ENCODE measurements around the gene DIAPH2.

DIAPH2 gene

GRCh38 chrX:97369947-97370346 is 685.3 kb downstream of the DIAPH2 start:
- no peak for DNase-seq
- no peak for TF ChIP-seq CTCF (IDR thresholded peaks at IDR 0.05; ENCODE audit: low read length)
- TF ChIP-seq EZH2 (optimal IDR thresholded peaks at IDR 0.05; ENCODE audit: low read depth, low read length), result no peak
- no peak for TF ChIP-seq EZH2phosphoT487 (IDR thresholded peaks at IDR 0.05; ENCODE audit: low read length)
- Histone ChIP-seq H3K27me3 (replicated peaks; ENCODE audit: insufficient read depth, low read length) (no peaks in the 10 kb centered on the region), H3K4me3 (ENCODE audit: low read length) (no peak overlapping the region), H3K9ac (ENCODE audit: low read length) (no peak overlapping the region), H2AFZ (ENCODE audit: low read length) (no peak overlapping the region), H3K9me2 (replicated peaks; ENCODE audit: insufficient read depth, low read length) (no peaks in the 10 kb centered on the region), H3K36me3 (replicated peaks; ENCODE audit: insufficient read depth, low read length) (no peaks in the 10 kb centered on the region), H3K9me3 (replicated peaks; ENCODE audit: insufficient read depth, low read length) (no peaks in the 10 kb centered on the region), H3K27ac (ENCODE audit: low read length) (no peak overlapping the region), H3K4me1 (ENCODE audit: low read length) (no peaks in the 10 kb centered on the region), H3K79me2 (ENCODE audit: low read length) (no peaks in the 10 kb centered on the region), H4K20me1 (ENCODE audit: insufficient read depth, low read length) (no peaks in the 10 kb centered on the region), H3F3A (ENCODE audit: insufficient read depth, low read length) (no peaks in the 10 kb centered on the region), H3K4me2 (ENCODE audit: low read depth, low read length) (no peak overlapping the region)

- Histone ChIP-seq H3K27ac (ENCODE audit: low read length) (no peak overlapping the region), H3K4me3 (ENCODE audit: low read length) (no peak overlapping the region), H3K9me2 (replicated peaks; ENCODE audit: insufficient read depth, low read length) (no peaks in the 10 kb centered on the region), H3K79me2 (ENCODE audit: low read length) (no peaks in the 10 kb centered on the region), H4K20me1 (ENCODE audit: insufficient read depth, low read length) (no peaks in the 10 kb centered on the region), H3K4me2 (ENCODE audit: low read depth, low read length) (no peak overlapping the region), H3K4me1 (ENCODE audit: low read length) (no peaks in the 10 kb centered on the region), H3K36me3 (replicated peaks; ENCODE audit: insufficient read depth, low read length) (no peaks in the 10 kb centered on the region), H3K9me3 (replicated peaks; ENCODE audit: insufficient read depth, low read length) (no peaks in the 10 kb centered on the region), H2AFZ (ENCODE audit: low read length) (no peak overlapping the region), H3K27me3 (replicated peaks; ENCODE audit: insufficient read depth, low read length) (no peaks in the 10 kb centered on the region), H3K9ac (ENCODE audit: low read length) (no peak overlapping the region), H3F3A (ENCODE audit: insufficient read depth, low read length) (no peaks in the 10 kb centered on the region)
- no peak for DNase-seq
- TF ChIP-seq EZH2phosphoT487 (IDR thresholded peaks at IDR 0.05; ENCODE audit: low read length) (no peak), CTCF (IDR thresholded peaks at IDR 0.05; ENCODE audit: low read length) (no peak), EZH2 (optimal IDR thresholded peaks at IDR 0.05; ENCODE audit: low read depth, low read length) (no peak)
These were observed 687.5 kb downstream of the DIAPH2 start for GRCh38 chrX:97372001-97372766.

- H3K9me2 ChIP-seq (replicated peaks; ENCODE audit: insufficient read depth, low read length), result no peaks in the 10 kb centered on the region
- no peaks in the 10 kb centered on the region for H3F3A ChIP-seq (ENCODE audit: insufficient read depth, low read length)
- no peaks in the 10 kb centered on the region for H3K36me3 ChIP-seq (replicated peaks; ENCODE audit: insufficient read depth, low read length)
- H3K4me1 ChIP-seq (ENCODE audit: low read length), result no peaks in the 10 kb centered on the region
- H3K9ac ChIP-seq (ENCODE audit: low read length), result no peak overlapping the region
- no peak for DNase-seq
- no peaks in the 10 kb centered on the region for H4K20me1 ChIP-seq (ENCODE audit: insufficient read depth, low read length)
- no peak overlapping the region for H3K27ac ChIP-seq (ENCODE audit: low read length)
- TF ChIP-seq EZH2 (optimal IDR thresholded peaks at IDR 0.05; ENCODE audit: low read depth, low read length) (no peak), EZH2phosphoT487 (IDR thresholded peaks at IDR 0.05; ENCODE audit: low read length) (no peak), CTCF (IDR thresholded peaks at IDR 0.05; ENCODE audit: low read length) (no peak)
- no peak overlapping the region for H2AFZ ChIP-seq (ENCODE audit: low read length)
- H3K27me3 ChIP-seq (replicated peaks; ENCODE audit: insufficient read depth, low read length), result no peaks in the 10 kb centered on the region
- H3K4me3 ChIP-seq (ENCODE audit: low read length), result no peak overlapping the region
- no peaks in the 10 kb centered on the region for H3K79me2 ChIP-seq (ENCODE audit: low read length)
- H3K4me2 ChIP-seq (ENCODE audit: low read depth, low read length), result no peak overlapping the region
- H3K9me3 ChIP-seq (replicated peaks; ENCODE audit: insufficient read depth, low read length), result no peaks in the 10 kb centered on the region
These were observed 689.6 kb downstream of the DIAPH2 start for GRCh38 chrX:97374266-97374665.
